GM19397 (cell line): ENCODE results near the gene AP1B1.

Experiments used
- ATAC-seq: cut with Tn5 transposase; IDR thresholded peaks from one replicate; pipeline ENCODE4 v1.9.1; 2021; ENCODE audit warnings: mild to moderate bottlenecking, moderate library complexity; ENCODE audit not compliant: unreplicated experiment

The AP1B1 gene

DNA sequence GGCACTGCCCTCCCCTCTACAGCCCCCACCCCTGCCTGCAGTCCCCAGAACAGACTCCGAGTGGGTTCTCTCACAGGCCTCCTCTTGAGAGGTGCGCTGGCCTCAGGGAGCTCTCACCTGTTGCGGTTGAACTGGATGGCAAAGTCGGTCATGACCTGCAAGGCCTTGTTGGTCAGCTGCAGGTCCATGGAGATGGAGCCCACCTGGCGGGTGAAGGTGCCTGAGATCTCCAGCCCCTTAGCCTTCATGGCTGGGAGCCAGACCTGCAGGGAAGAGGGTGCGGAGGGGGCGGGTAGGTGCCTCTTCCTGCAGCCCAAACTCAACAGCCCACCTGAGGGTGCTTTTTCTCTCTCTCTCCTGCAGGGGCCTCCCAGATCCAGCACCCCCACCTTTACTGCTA is 54.2 kb downstream of the AP1B1 start:
- no peak for ATAC-seq

DNA sequence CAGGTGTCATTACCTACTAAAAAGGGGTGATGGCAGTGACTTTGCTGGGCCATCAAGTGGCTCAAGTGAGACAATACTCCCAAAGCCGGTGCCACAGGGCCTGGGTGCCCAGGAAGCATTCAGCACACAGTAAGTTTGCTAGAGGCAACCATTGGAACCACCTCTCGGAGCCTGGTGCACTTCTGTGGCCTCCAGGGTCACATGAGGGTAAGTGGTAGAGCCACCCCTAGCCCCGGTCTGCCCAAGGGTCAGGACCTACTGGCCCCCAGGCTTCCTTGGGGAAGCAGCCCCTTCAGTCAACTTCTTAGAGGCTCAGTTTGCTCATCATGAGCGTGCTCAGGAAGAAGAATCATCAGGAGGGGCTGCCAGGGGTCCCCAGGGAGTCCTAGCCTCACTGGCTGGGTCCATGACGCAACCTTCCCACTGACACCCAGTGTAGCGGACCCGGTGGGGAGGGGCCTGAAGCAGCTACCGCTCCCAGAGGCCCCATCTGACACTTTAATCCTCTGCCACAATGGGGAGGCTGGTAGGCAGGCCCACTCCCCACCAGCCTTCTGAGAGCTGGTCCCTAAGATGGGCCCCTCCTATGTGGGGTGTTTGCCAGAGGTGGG is 55.4 kb downstream of the AP1B1 start:
- no peak for ATAC-seq

DNA sequence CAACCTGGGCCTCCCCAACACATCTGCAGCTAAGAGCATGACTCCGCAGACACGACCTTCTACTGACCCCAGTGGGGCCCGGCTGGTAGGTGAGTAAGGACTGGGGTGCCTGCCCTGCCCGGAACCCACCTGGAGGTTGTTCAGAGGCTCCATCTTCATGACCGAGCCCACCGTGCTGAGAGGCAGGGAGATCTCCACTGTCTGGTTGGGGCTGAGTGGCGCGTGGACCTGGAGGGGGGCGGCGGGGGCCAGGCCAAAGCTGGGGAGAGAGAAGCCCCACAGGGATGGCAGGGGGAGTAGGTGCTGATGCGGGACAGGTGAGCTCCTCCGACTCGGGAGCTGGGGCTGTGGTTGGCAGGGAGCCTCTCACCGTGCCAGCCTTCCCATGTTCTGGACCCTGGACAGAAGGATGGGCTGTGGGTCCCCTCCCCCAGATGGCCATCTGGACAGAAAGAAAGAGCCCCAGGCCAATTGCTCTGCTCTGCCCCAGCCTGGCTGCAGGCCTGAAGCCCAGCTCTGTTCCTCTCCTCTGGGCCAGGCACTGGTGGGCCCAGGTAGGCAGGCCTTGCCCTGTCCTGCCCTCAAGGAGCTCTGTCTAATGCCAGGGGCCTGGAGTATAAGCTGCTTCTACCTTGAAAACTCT is 56.6 kb downstream of the AP1B1 start:
- no peak for ATAC-seq

- ATAC-seq: no peak
Observed at GRCh38 chr22:29331213-29331612, 57.2 kb downstream of the AP1B1 start.

DNA sequence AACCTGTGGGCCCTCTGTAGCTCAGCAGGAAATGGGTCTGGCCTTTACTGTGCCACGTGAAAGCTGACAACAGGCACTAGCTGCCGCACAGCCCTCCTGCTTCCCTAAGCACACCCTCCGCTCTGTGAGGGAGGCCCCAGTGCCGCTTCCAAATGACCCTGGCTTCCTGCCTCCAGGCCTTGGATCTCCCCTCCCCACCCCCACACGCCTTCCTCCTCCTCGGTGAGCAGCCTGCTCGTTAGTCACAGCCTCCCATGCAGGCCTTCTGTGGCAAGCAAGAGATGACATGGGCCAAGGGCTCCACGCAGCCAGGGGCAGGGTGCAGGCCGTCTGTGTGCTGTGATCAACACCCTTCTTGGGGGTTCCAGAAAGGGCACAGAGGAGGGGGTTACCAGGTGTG is 57.6 kb downstream of the AP1B1 start:
- ATAC-seq: no peak

DNA sequence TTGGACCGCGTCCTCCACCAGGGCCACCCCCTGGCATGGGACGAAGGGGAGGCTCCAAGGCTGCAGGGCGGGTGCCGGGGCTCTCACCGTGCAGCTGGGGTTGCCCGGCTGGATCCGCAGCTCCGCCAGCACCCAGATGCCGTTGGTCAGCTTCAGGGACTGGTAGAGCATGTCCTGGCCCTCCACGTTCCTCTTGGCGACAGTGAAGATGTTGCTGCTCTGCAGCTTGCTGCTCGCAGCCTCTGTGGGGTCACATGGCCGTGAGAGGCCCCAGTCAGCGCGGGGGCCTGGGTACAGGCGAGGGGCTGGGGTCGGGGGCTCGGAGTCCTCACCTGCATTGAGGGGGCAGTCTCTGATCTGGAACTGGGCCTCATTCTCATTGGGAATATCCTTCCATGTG is 58.1 kb downstream of the AP1B1 start:
- ATAC-seq: no peak

GRCh38 chr22:29329581-29329980 is 58.8 kb downstream of the AP1B1 start:
- ATAC-seq: no peak

DNA sequence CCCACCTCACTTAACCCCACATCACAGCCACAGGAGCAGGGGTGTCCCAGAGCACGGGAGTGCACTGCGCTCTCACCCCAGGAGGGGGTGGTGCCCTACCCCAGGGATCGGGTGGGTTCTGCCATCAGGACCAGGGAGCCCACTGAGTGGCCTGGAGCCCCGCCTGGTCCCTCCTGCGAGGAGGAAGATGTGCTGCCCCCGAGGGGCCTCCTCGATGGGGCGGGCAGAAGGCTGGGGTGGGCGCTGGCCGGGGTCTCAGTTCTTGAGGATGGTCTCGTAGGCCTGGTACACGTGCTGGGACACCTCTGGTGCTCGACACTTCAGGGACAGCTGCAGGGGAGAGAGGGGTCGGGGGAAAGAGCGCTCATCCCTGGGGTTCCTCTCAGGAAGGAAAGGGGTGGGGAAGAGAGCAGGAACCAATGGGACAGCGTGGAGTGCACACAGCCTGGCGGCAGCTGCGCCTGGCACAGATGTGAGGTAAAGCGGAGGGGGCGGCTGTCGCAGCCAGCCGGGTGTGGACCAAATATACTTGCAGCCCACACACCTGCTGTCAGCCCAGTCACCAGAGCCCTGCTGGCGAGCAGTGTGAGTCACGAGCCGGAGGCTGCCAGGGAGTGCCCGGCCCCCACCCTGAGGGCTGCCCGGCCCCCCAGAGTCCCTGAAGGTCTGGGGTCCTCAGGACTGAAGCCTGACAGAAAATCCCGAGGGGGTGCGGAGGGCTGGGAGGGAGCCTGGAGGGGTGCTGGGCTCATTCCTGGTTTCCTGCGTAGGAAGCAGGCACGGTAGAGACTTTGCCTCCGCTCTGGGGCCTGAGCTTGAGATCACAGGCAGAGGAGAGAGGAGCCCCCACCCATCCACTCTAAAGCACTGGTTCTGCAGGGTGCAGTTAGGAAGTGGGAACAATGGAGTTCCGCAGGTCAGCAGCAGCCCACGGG is 59.5 kb downstream of the AP1B1 start:
- ATAC-seq: no peak

GRCh38 chr22:29328055-29328454 is 60.3 kb downstream of the AP1B1 start:
- no peak for ATAC-seq

DNA sequence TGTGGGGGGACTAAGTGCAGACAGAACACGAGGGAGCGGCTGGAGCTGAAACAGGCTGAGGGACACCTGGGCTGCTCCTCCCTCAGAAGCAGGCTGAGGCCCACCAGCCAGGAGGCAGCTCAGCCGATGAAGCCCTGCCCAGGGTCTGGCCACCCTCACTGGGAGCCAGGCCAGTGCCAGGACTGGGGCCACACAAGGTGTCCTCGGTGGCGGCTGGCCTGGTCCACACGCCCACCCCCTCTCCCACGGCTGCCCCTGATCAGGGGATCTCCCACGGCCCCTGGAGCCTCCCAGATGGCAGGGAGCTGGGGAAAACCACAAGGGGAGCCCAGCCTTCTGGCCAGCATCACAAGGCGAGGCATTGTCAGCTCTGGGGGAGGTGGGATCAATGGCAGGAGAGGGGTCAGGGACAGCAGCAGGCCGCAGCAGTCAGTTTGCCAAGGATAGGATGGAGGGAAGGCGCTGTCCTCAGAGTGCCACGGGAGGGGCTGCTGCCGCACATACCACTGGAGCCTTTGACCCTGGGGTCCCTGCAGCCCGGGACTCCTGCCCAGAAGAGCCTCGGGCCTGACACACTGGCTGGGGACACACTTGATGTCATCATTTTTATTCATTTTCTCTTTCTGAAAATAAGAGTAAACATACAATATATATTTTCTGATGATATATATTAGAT is 61.1 kb downstream of the AP1B1 start:
- ATAC-seq: no peak

DNA sequence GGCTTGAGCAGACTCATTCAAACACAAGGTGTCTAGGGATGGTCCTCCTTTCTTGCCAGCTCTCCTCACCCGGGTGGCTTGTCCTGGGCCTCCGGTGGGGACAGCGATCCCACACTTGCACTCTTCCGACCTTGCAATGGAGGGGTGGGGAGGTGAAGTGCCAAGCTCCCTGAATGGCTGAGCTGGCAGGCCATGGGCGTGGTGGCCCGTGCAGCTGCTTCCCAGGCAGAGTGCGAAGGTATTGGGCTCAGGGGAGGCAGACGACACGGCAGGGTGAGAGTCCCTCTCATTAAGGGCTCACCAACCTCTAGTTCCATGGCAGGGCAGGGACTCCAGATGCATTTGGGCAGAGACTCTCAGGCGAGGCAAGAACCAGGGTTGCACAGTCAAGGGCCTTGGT is 61.9 kb downstream of the AP1B1 start:
- ATAC-seq: no peak

- no peak for ATAC-seq
Observed at GRCh38 chr22:29325785-29326315, 62.5 kb downstream of the AP1B1 start.

- no peak for ATAC-seq
Observed at GRCh38 chr22:29325356-29325755, 63.0 kb downstream of the AP1B1 start.

DNA sequence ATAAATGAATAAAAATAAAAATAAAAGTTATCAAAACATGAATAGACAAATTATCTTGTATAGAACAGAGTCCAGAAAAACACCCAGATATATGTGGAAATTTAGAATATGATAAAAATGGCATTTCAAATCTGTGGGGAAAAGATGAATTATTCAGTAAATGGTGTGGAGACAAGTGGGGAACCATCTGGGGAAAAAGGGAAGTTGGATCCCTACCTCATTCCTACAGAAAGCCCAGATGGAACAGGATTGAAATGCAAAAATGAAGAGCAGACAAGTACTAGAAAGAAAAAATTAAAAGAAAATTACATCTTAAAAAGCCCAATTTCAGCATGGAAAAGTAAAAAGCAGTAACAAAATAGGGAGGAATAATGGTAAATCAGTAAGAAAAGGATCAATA is 64.7 kb downstream of the AP1B1 start:
- no peak for ATAC-seq

- no peak for ATAC-seq
Observed at GRCh38 chr22:29320546-29320945, 67.8 kb downstream of the AP1B1 start.

- ATAC-seq: no peak
Observed at GRCh38 chr22:29319072-29319471, 69.3 kb downstream of the AP1B1 start.

DNA sequence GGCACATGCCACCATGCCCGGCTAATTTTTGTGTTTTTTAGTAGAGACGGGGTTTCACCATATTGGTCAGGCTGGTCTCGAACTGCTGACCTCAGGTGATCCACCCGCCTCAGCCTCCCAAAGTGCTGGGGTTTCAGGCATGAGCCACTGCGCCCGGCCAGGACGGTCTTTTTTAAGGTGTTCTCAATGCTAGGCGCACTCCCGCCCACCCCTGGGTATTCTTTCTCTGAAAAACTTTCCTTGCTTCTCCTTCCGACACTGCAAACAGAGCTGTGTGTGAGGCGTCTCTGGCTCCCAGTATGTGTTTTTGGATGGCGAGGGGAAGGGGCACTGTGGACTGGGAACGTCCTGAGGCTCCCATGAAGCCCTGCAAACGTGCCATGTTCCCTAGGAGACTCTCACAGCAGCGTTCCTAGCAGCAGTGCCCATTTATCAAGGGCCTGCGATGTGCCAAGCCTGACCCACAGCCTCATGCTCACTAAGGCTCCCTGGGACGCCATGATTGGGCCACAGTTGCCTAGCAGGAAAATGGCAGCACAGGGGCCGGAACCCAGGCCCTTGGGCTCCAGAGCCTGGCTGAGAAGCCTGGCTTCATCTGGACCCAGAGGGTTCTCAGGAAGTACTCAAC is 70.4 kb downstream of the AP1B1 start:
- ATAC-seq: no peak

DNA sequence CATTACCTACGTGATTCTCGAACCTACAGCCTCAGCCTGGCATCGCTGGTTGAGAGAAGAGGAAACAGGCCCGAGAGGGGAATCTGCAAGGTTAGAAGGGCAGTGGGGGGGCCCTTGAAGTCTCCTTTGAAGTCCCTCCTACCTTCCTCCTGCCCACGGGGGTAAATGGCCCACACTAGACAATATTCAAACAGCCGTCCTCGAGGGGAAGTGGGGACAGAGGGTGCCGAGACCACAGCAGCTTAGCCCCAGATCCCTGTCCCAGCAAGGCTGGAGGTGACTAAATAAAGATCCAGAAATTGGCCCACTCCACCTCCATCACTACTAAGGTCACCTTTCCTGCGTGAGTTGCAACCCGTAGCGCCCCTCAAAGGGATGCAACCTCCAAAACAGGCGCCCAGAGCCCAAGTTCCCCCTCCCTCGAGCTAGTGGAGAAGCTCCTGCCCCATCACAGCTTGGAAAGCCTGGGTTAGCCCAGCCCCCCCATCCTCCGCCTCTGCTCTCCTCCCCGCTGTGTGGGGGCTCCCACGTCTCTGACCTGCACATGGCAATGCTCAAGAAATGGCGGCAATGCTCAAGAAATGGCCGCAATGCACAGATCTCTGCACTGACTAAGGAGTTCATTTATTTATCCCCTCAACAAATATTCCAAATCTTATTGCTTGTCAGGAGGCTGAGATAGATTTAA is 72.1 kb downstream of the AP1B1 start:
- no peak for ATAC-seq

DNA sequence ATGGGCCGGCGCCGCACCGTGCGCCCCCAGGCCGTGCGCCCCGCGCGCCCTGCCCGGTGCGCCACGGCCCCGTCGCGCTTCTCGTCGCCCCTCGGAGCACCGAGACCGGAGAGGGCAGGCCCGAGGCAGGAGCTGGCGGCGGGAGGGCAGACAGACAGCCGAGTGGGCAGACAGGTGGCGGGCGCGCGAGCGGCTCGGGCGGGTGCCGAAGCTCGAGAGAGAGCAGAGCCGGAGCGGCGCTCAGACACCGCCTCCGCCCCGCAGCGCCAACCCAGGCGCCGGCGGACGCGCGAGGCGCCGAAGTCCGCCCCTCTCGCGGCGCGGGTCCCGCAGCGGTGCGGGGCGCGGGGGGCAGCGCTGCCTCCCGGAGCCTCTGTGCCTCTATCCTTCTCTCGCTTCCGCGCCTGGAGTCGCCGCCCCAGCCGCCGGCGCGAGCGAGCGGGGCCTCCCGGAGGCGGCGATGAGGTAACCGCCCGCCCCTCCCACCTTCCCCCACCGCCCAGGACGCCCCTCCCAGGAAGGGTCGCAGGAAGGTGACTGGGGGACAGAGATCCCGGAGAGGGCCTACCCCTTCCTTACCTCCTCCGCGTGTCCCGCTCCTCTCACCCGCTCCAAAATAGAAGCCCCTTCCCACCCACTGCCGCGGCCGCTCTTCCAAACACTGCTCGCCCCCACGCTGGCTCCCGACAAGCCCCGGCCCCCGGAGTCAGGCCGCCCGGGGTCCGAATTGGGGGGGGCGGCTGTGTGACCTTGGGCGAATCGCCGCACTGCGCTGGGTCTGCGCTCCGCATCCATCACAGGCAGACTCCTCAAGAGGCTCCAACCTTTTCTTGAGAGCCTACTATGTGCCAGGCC is 72.9 kb downstream of the AP1B1 start, which contains the start of gene RASL10A:
RASL10A (minus strand) TSS at position 412 of the 855 bp plus-strand sequence. CDS start 451 bp downstream, outside the sequence.
- ATAC-seq: no peak
